Gastroesophageal sphincter (tissue), 4 donors: ENCODE results near the gene NFIA. TPM values are rescaled to one million over a fixed set of nuclear protein-coding genes. Genes with fewer than 3 reads are reported as not detected.

Source experiments
- ATAC-seq: fragments of 150-250 bp; one replicate; pipeline ENCODE4 v1.9.1; 2016; ENCODE audit warnings: mild to moderate bottlenecking, moderate library complexity
- H3K27ac ChIP-seq, 4 donors: fragments of 200-600 bp; sonication (generic) in 3 of 4; 1 replicate in 3 of 4; 2 replicates in 1 of 4; pipeline ENCODE4 v1.5.1; 2016 to 2019
- H3K27me3 ChIP-seq: fragments of 200-600 bp; sonication (generic); one replicate; pipeline ENCODE4 v1.5.1; 2019
- H3K36me3 ChIP-seq, 2 donors: fragments of 200-600 bp; sonication (generic); one replicate each; pipeline ENCODE4 v1.5.1; 2019; ENCODE audit warnings: control low read depth in 1 of 2
- H3K4me1 ChIP-seq, 3 donors: fragments of 200-600 bp; sonication (generic); 1 replicate in 2 of 3; 2 replicates in 1 of 3; pipeline ENCODE4 v1.5.1; 2016 to 2019; ENCODE audit warnings: control low read depth in 2 of 3
- H3K4me3 ChIP-seq, 2 donors: fragments of 200-600 bp; sonication (generic); one replicate each; pipeline ENCODE4 v1.5.1; 2019; ENCODE audit warnings: mild to moderate bottlenecking in 1 of 2, moderate library complexity in 1 of 2
- H3K9me3 ChIP-seq, 3 donors: fragments of 200-600 bp; sonication (generic); one replicate each; pipeline ENCODE4 v1.5.1; 2017 to 2019; ENCODE audit warnings: control low read depth in 2 of 3
- CTCF ChIP-seq, 4 experiments: fragments of 200-600 bp in 2 of 4; fragments of 450-650 bp in 2 of 4; sonication (generic) in 1 of 4; IDR thresholded peaks; one replicate each; pipeline ENCODE4 v1.5.1; 2017 to 2019; ENCODE audit warnings: antibody characterized with exemption in 4 of 4, mild to moderate bottlenecking in 2 of 4, moderate library complexity in 2 of 4
- EP300 ChIP-seq: sonication (generic); formaldehyde crosslinking; IDR thresholded peaks from one replicate; pipeline ENCODE4 v1.6.1; 2017; ENCODE audit warnings: antibody characterized with exemption, mild to moderate bottlenecking
- POLR2A ChIP-seq, 2 donors: fragments of 450-650 bp; IDR thresholded peaks; one replicate each; pipeline ENCODE4 v1.6.1; 2017; ENCODE audit warnings: antibody characterized with exemption in 2 of 2, mild to moderate bottlenecking in 2 of 2, moderate library complexity in 1 of 2
- POLR2AphosphoS5 ChIP-seq: sonication (generic); formaldehyde crosslinking; IDR thresholded peaks from one replicate; pipeline ENCODE4 v1.6.1; 2017; ENCODE audit warnings: antibody characterized with exemption
- WGBS, 2 donors: methylation state at CpG; one replicate each; pipeline ENCODE4 v1.1.5; 2018; ENCODE audit warnings: low coverage in 1 of 2; 5-methylcytosine and 5-hydroxymethylcytosine counted together
- total RNA-seq, 4 donors: library from RNA; depleted of rRNA; stranded (reverse); fragments of >200 nt; gene quantifications; one replicate each; pipeline ENCODE4 v1.1.0, GENCODE V29; 2016

The NFIA gene
- total RNA-seq, 4 donors from 2014 or later: 123 to 205 (median 149) TPM

DNA sequence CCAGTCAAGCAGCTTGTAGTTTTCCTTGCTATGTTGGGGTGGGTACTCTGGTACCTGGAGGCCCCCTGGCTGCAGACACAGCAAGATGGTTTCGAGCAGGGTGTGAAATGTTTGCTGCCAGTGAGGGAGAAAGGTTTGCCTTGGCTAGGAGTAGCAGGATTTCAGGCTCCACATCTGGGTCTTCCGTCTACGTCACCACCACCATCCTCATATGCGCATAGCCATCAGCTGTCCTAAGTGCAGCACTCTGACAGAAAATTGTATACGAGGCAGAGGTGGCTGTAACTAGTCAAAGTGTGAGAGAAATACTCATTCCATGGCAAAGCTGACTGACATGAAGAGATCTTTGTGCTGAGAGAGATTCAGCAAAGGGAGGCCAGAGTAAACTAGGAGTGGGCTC is 212.6 kb downstream of the NFIA start:
- no peak overlapping the region for H3K4me3 ChIP-seq

DNA sequence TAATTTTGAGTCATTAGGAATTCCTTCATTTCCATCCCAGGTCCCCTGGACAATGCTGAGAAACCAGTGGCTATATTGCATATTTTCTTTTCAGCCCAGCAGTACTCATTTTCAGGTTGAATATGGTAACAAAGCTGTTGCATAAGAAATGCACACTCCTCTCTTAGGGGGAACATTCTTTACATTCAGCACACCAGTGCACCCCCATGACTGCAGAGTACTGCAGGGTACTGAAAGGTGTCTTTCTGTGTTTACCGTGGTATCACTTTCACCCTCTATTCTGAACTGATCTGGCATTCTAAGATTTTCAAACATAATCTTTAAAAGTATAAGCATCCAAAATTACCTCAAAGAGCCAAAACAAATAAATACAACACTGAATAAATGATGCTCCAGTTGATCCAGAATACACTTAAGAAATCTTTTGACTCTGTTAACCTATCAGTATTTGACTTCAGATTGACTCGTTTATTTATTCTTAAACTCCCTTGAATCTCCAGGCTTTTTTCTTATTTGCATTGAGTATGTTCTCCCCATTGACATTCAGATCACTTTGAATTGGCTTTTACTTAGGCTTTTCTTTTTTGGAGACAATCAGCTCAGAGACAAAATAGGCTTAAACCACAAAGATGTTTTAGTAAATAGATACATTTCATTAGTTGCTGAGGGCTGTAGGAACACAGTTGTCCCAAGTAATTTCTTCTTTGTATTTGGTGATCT is 213.6 kb downstream of the NFIA start:
- no peak overlapping the region for H3K4me3 ChIP-seq
- ATAC-seq: no peak
- no peak overlapping the region for H3K27ac ChIP-seq
- H3K36me3 ChIP-seq: no peaks in the 10 kb centered on the region
- no peaks in the 10 kb centered on the region for H3K9me3 ChIP-seq
- TF ChIP-seq EP300 (no peak), POLR2A (IDR thresholded peaks at IDR 0.05) (no peak), CTCF (IDR thresholded peaks at IDR 0.05) (no peak), POLR2AphosphoS5 (no peak)
- H3K27me3 ChIP-seq: no peaks in the 10 kb centered on the region
- WGBS, 2 donors: 70 to 85% methylated on average over 2 of the region's 2 CpGs
- H3K4me1 ChIP-seq: peaks cover 6 to 60% (median 12%) of the 10 kb centered on the region in 3 donors

More for the DNA sequence above, 212.6 kb downstream of the NFIA start:
- H3K27ac ChIP-seq: no peak overlapping the region
- TF ChIP-seq POLR2A (IDR thresholded peaks at IDR 0.05) (no peak), EP300 (no peak), CTCF (IDR thresholded peaks at IDR 0.05) (no peak), POLR2AphosphoS5 (no peak)
- H3K4me1 ChIP-seq: peaks cover 6 to 59% (median 9%) of the 10 kb centered on the region in 3 donors
- H3K36me3 ChIP-seq: no peaks in the 10 kb centered on the region
- WGBS, 2 donors: 87% methylated on average over 4 of the region's 5 CpGs; no CpG with 5 or more reads in 1 of the 2 donors
- H3K9me3 ChIP-seq: no peaks in the 10 kb centered on the region
- no peak for ATAC-seq
- no peaks in the 10 kb centered on the region for H3K27me3 ChIP-seq

- 87 to 88% methylated on average over 7 of the region's 7 CpGs for WGBS, 2 donors
- Histone ChIP-seq H3K27ac (no peak overlapping the region), H3K4me3 (no peak overlapping the region), H3K4me1 (peaks cover 18 to 75% (median 21%) of the 10 kb centered on the region in 3 donors), H3K36me3 (no peaks in the 10 kb centered on the region), H3K27me3 (no peaks in the 10 kb centered on the region), H3K9me3 (no peaks in the 10 kb centered on the region)
- no peak for ATAC-seq
- no peak for TF ChIP-seq POLR2AphosphoS5
Observed at GRCh38 chr1:61297887-61298286, 215.5 kb downstream of the NFIA start.

- H3K4me1 ChIP-seq: peaks cover 18 to 68% (median 21%) of the 10 kb centered on the region in 3 donors
- 15 to 43% methylated on average over 2 of the region's 2 CpGs for whole genome bisulfite sequencing, 2 donors
Observed at GRCh38 chr1:61299463-61299862, 217.1 kb downstream of the NFIA start.

GRCh38 chr1:61300899-61301298 is 218.5 kb downstream of the NFIA start:
- Histone ChIP-seq H3K9me3 (no peaks in the 10 kb centered on the region), H3K4me1 (peaks cover 18 to 55% (median 21%) of the 10 kb centered on the region in 3 donors), H3K27ac (peak overlapping the region in 2 of 4 donors; percentile 41 to 54), H3K4me3 (no peak overlapping the region), H3K27me3 (no peaks in the 10 kb centered on the region), H3K36me3 (no peaks in the 10 kb centered on the region)
- no peak for ATAC-seq
- 61 to 82% methylated on average over 2 to 3 of the region's 3 CpGs for WGBS, 2 donors
- no peak for TF ChIP-seq POLR2A (IDR thresholded peaks at IDR 0.05)
- TF ChIP-seq CTCF (IDR thresholded peaks at IDR 0.05): no peak
- no peak for TF ChIP-seq POLR2AphosphoS5
- TF ChIP-seq EP300: no peak

More at GRCh38 chr1:61299463-61299862, 217.1 kb downstream of the NFIA start:
- H3K27ac ChIP-seq: peak overlapping the region; percentile 35 to 63 (median 56)
- no peak for ATAC-seq
- H3K27me3 ChIP-seq: no peaks in the 10 kb centered on the region
- H3K4me3 ChIP-seq: no peak overlapping the region
- no peak for TF ChIP-seq CTCF (IDR thresholded peaks at IDR 0.05)
- TF ChIP-seq POLR2AphosphoS5: no peak
- TF ChIP-seq EP300: no peak
- no peak for TF ChIP-seq POLR2A (IDR thresholded peaks at IDR 0.05)
- no peaks in the 10 kb centered on the region for H3K36me3 ChIP-seq
- H3K9me3 ChIP-seq: no peaks in the 10 kb centered on the region
